ENCODE measurements around the gene CDC42SE2.

Gene CDC42SE2

GRCh38 chr5:131282235-131282634, 18.4 kb downstream of the CDC42SE2 start:
- TF ChIP-seq REST (IDR thresholded peaks at IDR 0.05; ENCODE audit: insufficient read depth in 1 of 2, low read depth in 2 of 2, low read length in 2 of 2) (no peak), TAF1 (IDR thresholded peaks at IDR 0.05; ENCODE audit: borderline replicate concordance, insufficient read depth, low read length) (no peak), POLR2AphosphoS5 (IDR thresholded peaks at IDR 0.05; ENCODE audit: low read depth, low read length) (no peak), SIN3A (IDR thresholded peaks at IDR 0.05; ENCODE audit: borderline replicate concordance, insufficient read depth, low read length) (no peak), FOXP2 (optimal IDR thresholded peaks at IDR 0.05; ENCODE audit: borderline replicate concordance, extremely low read depth, extremely low read length, insufficient read depth) (no peak)

- TF ChIP-seq POLR2AphosphoS5 (IDR thresholded peaks at IDR 0.05; ENCODE audit: low read depth, low read length), result no peak
- TF ChIP-seq REST (IDR thresholded peaks at IDR 0.05; ENCODE audit: insufficient read depth in 1 of 2, low read depth in 2 of 2, low read length in 2 of 2), result no peak
- TF ChIP-seq SIN3A (IDR thresholded peaks at IDR 0.05; ENCODE audit: borderline replicate concordance, insufficient read depth, low read length), result no peak
- no peak for TF ChIP-seq TAF1 (IDR thresholded peaks at IDR 0.05; ENCODE audit: borderline replicate concordance, insufficient read depth, low read length)
- no peak for TF ChIP-seq FOXP2 (optimal IDR thresholded peaks at IDR 0.05; ENCODE audit: borderline replicate concordance, extremely low read depth, extremely low read length, insufficient read depth)
Observed at GRCh38 chr5:131285703-131286399, 22.0 kb downstream of the CDC42SE2 start.

GRCh38 chr5:131286400-131286715, 22.5 kb downstream of the CDC42SE2 start:
- TF ChIP-seq FOXP2 (optimal IDR thresholded peaks at IDR 0.05; ENCODE audit: borderline replicate concordance, extremely low read depth, extremely low read length, insufficient read depth) (no peak), POLR2AphosphoS5 (IDR thresholded peaks at IDR 0.05; ENCODE audit: low read depth, low read length) (no peak), TAF1 (IDR thresholded peaks at IDR 0.05; ENCODE audit: borderline replicate concordance, insufficient read depth, low read length) (no peak), REST (IDR thresholded peaks at IDR 0.05; ENCODE audit: insufficient read depth in 1 of 2, low read depth in 2 of 2, low read length in 2 of 2) (no peak), SIN3A (IDR thresholded peaks at IDR 0.05; ENCODE audit: borderline replicate concordance, insufficient read depth, low read length) (no peak)

GRCh38 chr5:131288328-131288727, 24.5 kb downstream of the CDC42SE2 start:
- TF ChIP-seq SIN3A (IDR thresholded peaks at IDR 0.05; ENCODE audit: borderline replicate concordance, insufficient read depth, low read length), result no peak

- TF ChIP-seq POLR2AphosphoS5 (IDR thresholded peaks at IDR 0.05; ENCODE audit: low read depth, low read length), result no peak
- no peak for TF ChIP-seq SIN3A (IDR thresholded peaks at IDR 0.05; ENCODE audit: borderline replicate concordance, insufficient read depth, low read length)
- TF ChIP-seq FOXP2 (optimal IDR thresholded peaks at IDR 0.05; ENCODE audit: borderline replicate concordance, extremely low read depth, extremely low read length, insufficient read depth), result no peak
- TF ChIP-seq TAF1 (IDR thresholded peaks at IDR 0.05; ENCODE audit: borderline replicate concordance, insufficient read depth, low read length), result no peak
- TF ChIP-seq REST (IDR thresholded peaks at IDR 0.05; ENCODE audit: insufficient read depth in 1 of 2, low read depth in 2 of 2, low read length in 2 of 2), result no peak
Observed at GRCh38 chr5:131289738-131290137, 25.9 kb downstream of the CDC42SE2 start.

Data from PFSK-1 (cell line).